HUES48 (cell line): ENCODE measurements around the gene PWWP2A.
"Not testable (repeated sequence)": the region's sequence is repeated elsewhere in the genome, so short reads cannot be mapped to it uniquely, and the experiment has no call there.

ENCODE experiments used
- H3K27ac ChIP-seq: one replicate; pipeline ENCODE4 v1.7.0; 2013; ENCODE audit warnings: low read depth, low read length, inconsistent platforms
- H3K27me3 ChIP-seq: 2 replicates; pipeline ENCODE4 v1.6.1; 2013; ENCODE audit warnings: mild to moderate bottlenecking, low read length; ENCODE audit not compliant: control insufficient read depth, insufficient read depth
- H3K36me3 ChIP-seq: 2 replicates; pipeline ENCODE4 v1.6.1; 2013; ENCODE audit warnings: low read length; ENCODE audit not compliant: control insufficient read depth, insufficient read depth
- H3K4me1 ChIP-seq: 2 replicates; pipeline ENCODE4 v1.6.1; 2013; ENCODE audit warnings: mild to moderate bottlenecking, low read length; ENCODE audit not compliant: control insufficient read depth, insufficient read depth
- H3K4me3 ChIP-seq: 2 replicates; pipeline ENCODE4 v1.5.1; 2013; ENCODE audit warnings: mild to moderate bottlenecking, low read depth, low read length
- H3K9ac ChIP-seq: 2 replicates; pipeline ENCODE4 v1.6.1; 2013; ENCODE audit warnings: mild to moderate bottlenecking, low read depth, low read length, moderate library complexity
- H3K9me3 ChIP-seq: 2 replicates; pipeline ENCODE4 v1.6.1; 2013; ENCODE audit warnings: low read length; ENCODE audit not compliant: control insufficient read depth, insufficient read depth

The PWWP2A gene

DNA sequence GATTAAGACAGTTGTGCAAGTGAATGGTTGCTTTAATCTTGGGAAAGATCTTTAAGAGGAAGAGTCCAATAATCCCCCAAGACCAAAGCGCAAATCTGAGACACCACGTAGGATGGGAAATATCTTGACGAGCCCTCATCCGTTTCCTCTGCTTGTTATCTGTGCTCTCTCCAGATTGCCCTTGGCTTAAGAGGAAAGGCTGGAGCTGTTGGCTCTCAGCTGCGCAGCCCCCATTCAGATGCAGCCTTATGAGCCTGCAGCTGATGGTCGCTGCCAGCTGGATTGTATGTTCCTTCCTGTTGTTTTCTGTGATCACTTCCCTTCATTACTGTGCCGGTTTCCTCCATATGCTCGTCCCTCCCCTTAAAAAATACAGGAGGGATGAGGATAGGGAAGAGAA is 47.7 kb downstream of the PWWP2A start:
- H3K9ac ChIP-seq = no peak overlapping the region
- H3K9me3 ChIP-seq = no peaks in the 10 kb centered on the region
- H3K36me3 ChIP-seq = 0 out of 2 replicates have a peak, but pooled peaks cover 6% of the 10 kb centered on the region
- H3K27ac ChIP-seq = no peak overlapping the region
- no peaks in the 10 kb centered on the region; the same call in 1 of the 2 replicates for H3K4me1 ChIP-seq
- no peak overlapping the region for H3K4me3 ChIP-seq
- H3K27me3 ChIP-seq = no peaks in the 10 kb centered on the region

DNA sequence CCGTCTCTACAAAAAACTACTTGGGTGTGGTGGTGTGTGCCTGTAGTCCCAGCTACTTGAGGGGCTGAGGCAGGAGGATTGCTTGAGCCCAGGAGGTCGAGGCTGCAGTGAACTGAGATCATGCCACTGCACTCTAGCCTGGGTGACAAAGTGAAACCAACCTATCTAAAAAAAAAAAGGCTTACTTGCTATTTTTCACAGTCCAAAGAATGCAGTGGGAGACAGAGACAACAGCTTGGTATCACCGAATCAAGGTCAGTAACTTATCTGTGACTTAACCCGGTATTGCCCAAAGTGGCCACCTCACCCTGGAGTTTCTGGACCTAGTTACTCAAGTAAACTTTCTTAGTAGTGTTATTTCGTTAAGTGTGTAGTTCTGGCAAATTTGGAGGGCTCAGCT is 50.1 kb downstream of the PWWP2A start:
- not testable (repeated sequence) for H3K27me3 ChIP-seq, H3K9me3 ChIP-seq, H3K4me3 ChIP-seq, H3K4me1 ChIP-seq, H3K9ac ChIP-seq, H3K27ac ChIP-seq
- peaks cover 19% of the 10 kb centered on the region for H3K36me3 ChIP-seq

DNA sequence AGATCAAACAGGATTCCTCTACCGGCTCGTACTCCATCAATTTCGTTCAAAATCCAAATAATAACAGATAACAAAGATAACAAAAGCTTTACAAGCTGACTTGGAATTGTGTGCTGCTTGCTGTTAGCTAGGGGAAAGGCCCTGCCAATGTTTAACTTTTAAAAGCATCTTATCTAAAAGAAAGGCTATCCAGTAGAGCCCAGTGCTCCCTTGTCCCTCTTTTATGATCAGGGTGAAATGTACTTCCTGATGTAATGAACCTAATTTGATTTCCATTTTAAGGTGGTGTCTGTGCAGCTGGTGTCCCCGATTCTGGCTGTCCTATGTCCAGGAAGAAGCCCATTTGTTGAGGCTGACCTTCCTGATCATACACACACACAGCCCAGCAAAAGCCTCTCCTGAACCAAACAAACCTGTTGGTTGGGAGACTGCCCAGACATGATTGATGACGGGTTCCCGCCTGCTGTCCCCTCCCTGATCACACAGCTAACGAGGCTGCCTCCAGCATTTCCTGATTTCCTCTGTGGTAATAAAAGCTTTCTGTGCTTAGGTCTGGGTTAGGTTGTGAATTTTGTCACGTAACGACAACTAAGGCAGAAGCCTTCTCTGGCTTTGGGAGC is 54.1 kb downstream of the PWWP2A start:
- peaks cover 43% of the 10 kb centered on the region for H3K36me3 ChIP-seq
- peak overlapping the region; percentile 2 for H3K27ac ChIP-seq
- H3K27me3 ChIP-seq = no peaks in the 10 kb centered on the region
- no peak overlapping the region for H3K4me3 ChIP-seq
- no peaks in the 10 kb centered on the region for H3K9me3 ChIP-seq
- H3K9ac ChIP-seq = no peak overlapping the region
- H3K4me1 ChIP-seq = peaks cover 10% of the 10 kb centered on the region

DNA sequence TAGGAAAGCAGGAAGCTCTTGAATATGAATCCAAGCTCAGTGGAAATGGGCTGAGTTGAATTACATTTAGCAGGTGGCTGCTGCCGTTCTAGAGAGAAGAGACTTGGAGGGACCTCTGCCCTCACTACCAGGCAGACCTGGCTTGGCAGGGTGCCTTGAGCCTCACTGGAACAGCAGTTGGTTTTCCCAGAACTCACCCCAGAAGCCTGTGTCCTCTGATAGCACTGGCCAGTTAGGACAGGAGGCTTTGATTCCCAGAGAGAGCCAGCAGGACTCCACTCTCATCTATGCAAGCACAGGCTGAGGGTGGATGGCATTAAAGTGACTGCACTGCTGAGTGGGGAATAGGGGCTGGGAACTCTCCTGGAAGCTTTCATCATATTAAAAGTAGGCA is 54.8 kb downstream of the PWWP2A start:
- H3K27me3 ChIP-seq = no peaks in the 10 kb centered on the region

DNA sequence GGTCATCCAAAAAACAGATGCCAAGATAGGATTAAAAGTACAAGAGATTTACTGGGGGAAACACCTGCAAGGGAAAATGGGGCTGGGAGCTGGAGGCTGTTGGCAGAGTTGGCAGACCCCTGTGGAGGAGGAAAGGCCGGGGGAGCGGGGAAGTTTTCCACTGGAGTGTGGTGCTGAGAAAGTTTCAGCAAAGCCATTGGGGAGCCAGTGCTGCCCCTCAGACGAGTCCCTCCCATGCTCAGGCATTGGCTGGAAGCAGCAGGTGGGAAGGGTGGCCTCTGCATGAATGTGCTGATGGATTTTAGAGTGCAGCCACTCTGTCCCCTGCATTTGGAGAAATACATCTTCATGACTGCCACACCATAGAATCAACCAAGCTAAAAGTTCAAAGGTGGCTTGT is 57.5 kb downstream of the PWWP2A start:
- Histone ChIP-seq H3K9me3 (no peaks in the 10 kb centered on the region), H3K4me1 (peaks cover 10% of the 10 kb centered on the region), H3K9ac (no peak overlapping the region), H3K27ac (no peak overlapping the region), H3K36me3 (peaks cover 68% of the 10 kb centered on the region), H3K27me3 (no peaks in the 10 kb centered on the region), H3K4me3 (no peak overlapping the region)

More for the DNA sequence above, 54.8 kb downstream of the PWWP2A start:
- Histone ChIP-seq H3K36me3 (peaks cover 49% of the 10 kb centered on the region), H3K4me1 (peaks cover 10% of the 10 kb centered on the region), H3K9ac (no peak overlapping the region), H3K4me3 (no peak overlapping the region), H3K9me3 (no peaks in the 10 kb centered on the region), H3K27ac (no peak overlapping the region)

DNA sequence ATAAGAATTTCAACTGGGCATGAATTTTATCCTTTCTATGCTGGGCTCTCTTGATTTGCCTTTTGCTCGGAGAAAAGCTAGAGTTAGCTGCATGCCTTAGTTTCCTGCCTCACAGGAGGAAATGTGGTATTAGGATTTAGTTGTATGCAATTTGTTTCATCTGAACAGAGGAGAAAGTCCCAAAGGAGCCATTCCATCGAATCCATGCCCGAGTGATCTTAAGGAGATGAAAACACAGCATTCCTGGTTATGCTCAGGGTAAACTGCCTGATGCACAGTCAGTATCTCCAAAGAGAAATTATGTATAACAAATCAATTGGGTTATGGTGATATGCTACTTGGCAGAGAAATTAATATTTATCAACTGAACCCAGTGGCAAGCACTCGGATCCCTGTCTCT is 59.2 kb downstream of the PWWP2A start:
- peaks cover 75% of the 10 kb centered on the region for H3K36me3 ChIP-seq
- no peaks in the 10 kb centered on the region for H3K27me3 ChIP-seq
- H3K4me3 ChIP-seq = no peak overlapping the region

DNA sequence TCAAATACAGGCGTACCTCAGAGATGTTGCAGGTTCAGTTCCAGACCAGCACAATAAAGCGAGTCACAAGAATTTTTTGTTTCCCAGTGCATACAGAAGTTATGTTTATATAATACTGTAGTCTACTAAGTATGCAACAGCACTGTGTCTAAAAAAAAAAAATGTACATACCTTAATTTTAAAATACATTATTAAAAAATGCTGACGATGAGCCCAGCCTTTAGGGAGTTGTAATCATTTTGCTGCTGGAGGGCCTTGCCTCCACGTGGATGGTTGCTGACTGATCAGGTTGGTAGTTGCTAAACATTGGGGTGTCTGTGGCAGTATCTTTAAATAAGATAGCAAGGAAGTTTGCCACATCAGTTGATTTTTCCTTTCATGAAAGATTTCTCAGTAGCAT is 62.0 kb downstream of the PWWP2A start:
- peaks cover 86% of the 10 kb centered on the region for H3K36me3 ChIP-seq
- H3K27ac ChIP-seq = no peak overlapping the region
- peaks cover 10% of the 10 kb centered on the region for H3K4me1 ChIP-seq
- no peaks in the 10 kb centered on the region for H3K27me3 ChIP-seq
- H3K9ac ChIP-seq = no peak overlapping the region
- no peaks in the 10 kb centered on the region for H3K9me3 ChIP-seq
- no peak overlapping the region for H3K4me3 ChIP-seq

More for the DNA sequence above, 59.2 kb downstream of the PWWP2A start:
- peaks cover 10% of the 10 kb centered on the region for H3K4me1 ChIP-seq
- no peak overlapping the region for H3K9ac ChIP-seq
- no peaks in the 10 kb centered on the region for H3K9me3 ChIP-seq
- no peak overlapping the region for H3K27ac ChIP-seq

DNA sequence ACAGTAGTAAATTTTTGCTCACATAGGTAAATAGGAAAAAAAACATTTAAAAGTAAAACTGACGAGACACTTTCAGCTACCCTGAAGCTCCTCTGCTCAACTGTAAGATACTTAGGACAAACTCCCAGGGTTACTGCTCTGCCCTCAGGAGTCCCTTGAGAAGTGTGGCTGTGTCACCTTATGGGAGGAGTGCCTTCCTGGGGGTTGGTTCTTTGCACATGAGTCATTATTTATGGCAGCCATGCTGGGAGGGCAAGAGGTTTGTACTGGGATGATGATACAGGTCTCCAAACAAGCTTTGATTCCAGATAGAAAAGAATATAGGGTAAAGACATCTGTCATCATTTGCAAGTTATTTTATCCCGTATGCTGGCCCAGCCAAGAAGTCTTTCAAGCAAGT is 64.4 kb downstream of the PWWP2A start:
- peaks cover 87% of the 10 kb centered on the region for H3K36me3 ChIP-seq
- H3K27ac ChIP-seq = no peak overlapping the region
- H3K9me3 ChIP-seq = no peaks in the 10 kb centered on the region
- no peaks in the 10 kb centered on the region for H3K4me1 ChIP-seq
- no peak overlapping the region for H3K9ac ChIP-seq
- no peak overlapping the region for H3K4me3 ChIP-seq
- no peaks in the 10 kb centered on the region for H3K27me3 ChIP-seq

DNA sequence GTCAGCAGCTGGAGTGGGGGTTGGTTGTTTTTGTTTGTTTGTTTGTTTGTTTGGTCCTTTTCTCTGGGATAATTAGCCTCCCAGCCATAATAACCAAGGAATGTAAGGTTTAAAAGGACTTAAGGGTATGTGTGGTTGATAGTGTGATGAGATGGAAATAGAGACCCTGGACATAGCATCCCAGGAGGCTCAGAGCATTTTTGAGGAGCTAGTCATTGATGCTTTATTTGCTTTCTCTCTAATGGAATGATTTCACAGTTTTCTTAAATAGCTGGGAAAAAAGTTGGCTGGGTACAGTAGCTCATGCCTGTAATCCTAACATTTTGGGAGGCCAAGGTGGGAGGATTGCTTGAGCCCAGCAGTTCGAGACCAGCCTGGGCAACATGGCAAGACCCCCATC is 65.2 kb downstream of the PWWP2A start:
- Histone ChIP-seq H3K4me3 (no peak overlapping the region), H3K9me3 (no peaks in the 10 kb centered on the region), H3K9ac (no peak overlapping the region), H3K27me3 (no peaks in the 10 kb centered on the region), H3K4me1 (no peaks in the 10 kb centered on the region), H3K27ac (no peak overlapping the region), H3K36me3 (peaks cover 89% of the 10 kb centered on the region)

DNA sequence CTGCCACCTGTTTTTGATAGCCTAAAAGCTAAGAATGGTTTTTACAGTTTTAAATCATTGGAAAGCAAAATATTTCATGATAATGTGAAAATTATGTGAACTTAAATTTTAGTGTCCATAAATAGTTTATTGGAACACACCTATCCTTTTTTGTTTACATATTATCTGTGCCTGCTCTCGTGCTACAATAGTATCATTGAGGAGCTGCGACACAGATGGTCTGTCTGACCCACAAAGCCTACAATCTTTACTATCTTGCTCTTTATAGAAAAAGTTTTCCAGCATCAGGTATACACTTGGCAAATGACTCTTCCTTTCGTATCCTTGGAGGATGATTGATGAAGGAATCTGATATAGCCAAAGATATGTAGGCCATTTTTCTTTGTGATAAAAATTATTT is 70.2 kb downstream of the PWWP2A start:
- Histone ChIP-seq H3K4me1 (peaks cover 16% of the 10 kb centered on the region), H3K27me3 (no peaks in the 10 kb centered on the region), H3K27ac (no peak overlapping the region), H3K36me3 (peaks cover 62% of the 10 kb centered on the region), H3K4me3 (no peak overlapping the region), H3K9me3 (no peaks in the 10 kb centered on the region), H3K9ac (no peak overlapping the region)

DNA sequence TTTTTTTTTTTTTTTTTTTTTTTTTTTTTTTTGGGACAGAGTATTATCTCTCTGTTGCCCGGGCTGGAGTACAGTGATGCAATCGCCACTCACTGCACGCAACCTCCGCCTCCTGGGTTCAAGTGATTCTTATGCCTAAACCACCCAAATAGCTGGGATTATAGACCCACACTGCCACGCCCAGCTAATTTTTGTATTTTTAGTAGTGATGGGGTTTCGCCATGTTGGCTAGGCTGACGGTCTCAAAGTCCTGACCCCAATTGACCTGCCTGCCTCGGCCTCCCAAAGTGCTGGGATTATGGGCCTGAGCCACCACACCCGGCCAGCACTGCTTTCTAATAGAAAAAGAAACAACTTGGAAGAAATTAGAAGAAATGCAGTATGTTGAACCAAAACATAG is 71.1 kb downstream of the PWWP2A start:
- H3K9me3 ChIP-seq = no peaks in the 10 kb centered on the region
- H3K9ac ChIP-seq = no peak overlapping the region
- no peak overlapping the region for H3K4me3 ChIP-seq
- no peak overlapping the region for H3K27ac ChIP-seq
- peaks cover 26% of the 10 kb centered on the region for H3K4me1 ChIP-seq
- no peaks in the 10 kb centered on the region for H3K27me3 ChIP-seq
- peaks cover 52% of the 10 kb centered on the region for H3K36me3 ChIP-seq
